Measurements from ENCODE around the gene CYFIP1.

CYFIP1 gene

GRCh38 chr15:22892333-22892732 lies 87.8 kb downstream of the CYFIP1 start:
- Histone ChIP-seq H3K4me1 (ENCODE audit: control insufficient read depth, low read length) (no peaks in the 10 kb centered on the region), H3F3A (ENCODE audit: control insufficient read depth, insufficient read depth) (no peaks in the 10 kb centered on the region), H3K27ac (ENCODE audit: low read depth, low read length) (no peak overlapping the region), H3K79me2 (ENCODE audit: control insufficient read depth, low read length) (no peaks in the 10 kb centered on the region), H3K4me3 (ENCODE audit: low read length) (no peak overlapping the region), H3K36me3 (ENCODE audit: control insufficient read depth, low read length) (no peaks in the 10 kb centered on the region), H4K20me1 (ENCODE audit: control insufficient read depth, insufficient read depth, low read depth, low read length) (no peaks in the 10 kb centered on the region), H3K27me3 (ENCODE audit: control insufficient read depth, low read length) (no peaks in the 10 kb centered on the region), H3K9me3 (ENCODE audit: control insufficient read depth, insufficient read depth, low read length) (no peaks in the 10 kb centered on the region), H3K4me2 (ENCODE audit: low read length) (no peak overlapping the region), H3K9me2 (replicated peaks; ENCODE audit: control insufficient read depth, low read length) (no peaks in the 10 kb centered on the region)
- TF ChIP-seq CTCF (IDR thresholded peaks at IDR 0.05; ENCODE audit: low read depth, low read length, poor library complexity, severe bottlenecking) (no peak), EZH2phosphoT487 (IDR thresholded peaks at IDR 0.05; ENCODE audit: borderline replicate concordance, low read length) (no peak)

GRCh38 chr15:22891426-22892210 lies 88.5 kb downstream of the CYFIP1 start:
- no peaks in the 10 kb centered on the region for H4K20me1 ChIP-seq (ENCODE audit: control insufficient read depth, insufficient read depth, low read depth, low read length)
- H3K9me3 ChIP-seq (ENCODE audit: control insufficient read depth, insufficient read depth, low read length) = no peaks in the 10 kb centered on the region
- no peaks in the 10 kb centered on the region for H3K4me1 ChIP-seq (ENCODE audit: control insufficient read depth, low read length)
- H3K27ac ChIP-seq (ENCODE audit: low read depth, low read length) = no peak overlapping the region
- no peak overlapping the region for H3K4me3 ChIP-seq (ENCODE audit: low read length)
- no peaks in the 10 kb centered on the region for H3F3A ChIP-seq (ENCODE audit: control insufficient read depth, insufficient read depth)
- H3K4me2 ChIP-seq (ENCODE audit: low read length) = no peak overlapping the region
- no peaks in the 10 kb centered on the region for H3K79me2 ChIP-seq (ENCODE audit: control insufficient read depth, low read length)
- H3K9me2 ChIP-seq (replicated peaks; ENCODE audit: control insufficient read depth, low read length) = no peaks in the 10 kb centered on the region
- H3K36me3 ChIP-seq (ENCODE audit: control insufficient read depth, low read length) = no peaks in the 10 kb centered on the region
- no peak for TF ChIP-seq EZH2phosphoT487 (IDR thresholded peaks at IDR 0.05; ENCODE audit: borderline replicate concordance, low read length)
- TF ChIP-seq CTCF (IDR thresholded peaks at IDR 0.05; ENCODE audit: low read depth, low read length, poor library complexity, severe bottlenecking) = no peak
- H3K27me3 ChIP-seq (ENCODE audit: control insufficient read depth, low read length) = no peaks in the 10 kb centered on the region

- no peak overlapping the region for H3K4me2 ChIP-seq (ENCODE audit: low read length)
- no peaks in the 10 kb centered on the region for H3K9me3 ChIP-seq (ENCODE audit: control insufficient read depth, insufficient read depth, low read length)
- TF ChIP-seq CTCF (IDR thresholded peaks at IDR 0.05; ENCODE audit: low read depth, low read length, poor library complexity, severe bottlenecking) = no peak
- H4K20me1 ChIP-seq (ENCODE audit: control insufficient read depth, insufficient read depth, low read depth, low read length) = no peaks in the 10 kb centered on the region
- no peaks in the 10 kb centered on the region for H3F3A ChIP-seq (ENCODE audit: control insufficient read depth, insufficient read depth)
- no peaks in the 10 kb centered on the region for H3K79me2 ChIP-seq (ENCODE audit: control insufficient read depth, low read length)
- no peak overlapping the region for H3K4me3 ChIP-seq (ENCODE audit: low read length)
- H3K27me3 ChIP-seq (ENCODE audit: control insufficient read depth, low read length) = no peaks in the 10 kb centered on the region
- no peak overlapping the region for H3K27ac ChIP-seq (ENCODE audit: low read depth, low read length)
- H3K36me3 ChIP-seq (ENCODE audit: control insufficient read depth, low read length) = no peaks in the 10 kb centered on the region
- no peaks in the 10 kb centered on the region for H3K4me1 ChIP-seq (ENCODE audit: control insufficient read depth, low read length)
- no peaks in the 10 kb centered on the region for H3K9me2 ChIP-seq (replicated peaks; ENCODE audit: control insufficient read depth, low read length)
These were observed 89.9 kb downstream of the CYFIP1 start for GRCh38 chr15:22890296-22890695.

Measured in DOHH2 (cell line).